K562 (cell line): ENCODE data around the gene HNRNPDL. TPM values are rescaled to one million over a fixed set of nuclear protein-coding genes. Genes with fewer than 3 reads are reported as not detected.

Experiments used
- ATAC-seq: fragments of 200-7000 bp; cut with Tn5 transposase; 3 replicates; pipeline ENCODE4 v1.9.1; 2020; ENCODE audit warnings: moderate library complexity
- BruUV-seq: library from RNA; stranded (reverse); fragments of 400-500 nt; replicated peaks from 2 replicates; lab custom pipeline; 2021; lab: Mats Ljungman, UMichigan
- CTCF ChIA-PET: fragments of 300-600 bp; formaldehyde crosslinking; extraction: SDS; loops from one replicate; lab custom pipeline; 2021; ENCODE audit warnings: low intra/inter-chr PET ratio; lab: Yijun Ruan, JAX
- POLR2A ChIA-PET: fragments of 300-600, 350-650 bp; sonication (Branson Sonifier 250); formaldehyde crosslinking; extraction: SDS; loops from one replicate; lab custom pipeline; 2021; ENCODE audit warnings: antibody characterized with exemption, inconsistent platforms; lab: Yijun Ruan, JAX
- DNase-seq, 4 experiments: peaks; one replicate each; pipeline versions ENCODE4 v3.0.0 to v3.0.0-alpha.2; 2011 to 2018; ENCODE audit warnings: low spot score in 3 of 4, mixed read lengths in 3 of 4; ENCODE audit errors: extremely low read depth in 1 of 4
- FAIRE-seq: peaks from 2 replicates; lab custom pipeline; 2011; peaks lifted over from hg19 to GRCh38; lab: Jason Lieb, UNC
- H2AFZ ChIP-seq: 2 replicates; pipeline ENCODE4 v1.6.0; 2011; ENCODE audit warnings: low read depth, low read length, control low read depth, inconsistent platforms
- H3K27ac ChIP-seq: fragments of 200-600 bp; 3 replicates; pipeline ENCODE4 v1.8.0; 2011; ENCODE audit warnings: low read depth, mild to moderate bottlenecking, control low read depth, inconsistent platforms, low read length, moderate library complexity, mixed read lengths; ENCODE audit errors: extremely low read depth
- H3K27me3 ChIP-seq, 2 experiments: fragments of 300-600 bp in 1 of 2; 2 replicates in 1 of 2; 3 replicates in 1 of 2; pipeline versions ENCODE4 v1.6.0 to v1.8.0; 2011; ENCODE audit warnings: inconsistent platforms in 2 of 2, low read length in 2 of 2, mild to moderate bottlenecking in 1 of 2, mixed read lengths in 1 of 2, moderate library complexity in 1 of 2; ENCODE audit not compliant: control insufficient read depth in 2 of 2, insufficient read depth in 2 of 2
- H3K36me3 ChIP-seq: fragments of 300-600 bp; 3 replicates; pipeline ENCODE4 v1.8.0; 2011; ENCODE audit warnings: mild to moderate bottlenecking, low read length, inconsistent platforms; ENCODE audit not compliant: control insufficient read depth, insufficient read depth
- H3K4me1 ChIP-seq, 2 experiments: fragments of 200-600 bp in 1 of 2; replicated peaks in 1 of 2; 2 replicates in 1 of 2; 3 replicates in 1 of 2; pipeline versions ENCODE4 v1.5.1 to v1.8.0; 2011; ENCODE audit warnings: inconsistent platforms in 2 of 2, low read length in 2 of 2, mild to moderate bottlenecking in 1 of 2, mixed read lengths in 1 of 2, moderate library complexity in 1 of 2; ENCODE audit not compliant: control insufficient read depth in 2 of 2, insufficient read depth in 2 of 2
- H3K4me2 ChIP-seq: 2 replicates; pipeline ENCODE4 v1.6.1; 2011; ENCODE audit warnings: low read length, control low read depth, inconsistent platforms, mixed read lengths; ENCODE audit not compliant: insufficient read depth
- H3K4me3 ChIP-seq: fragments of 200-600 bp; sonication (generic), shearing (Covaris generic); 2 replicates; pipeline ENCODE4 v1.5.1; 2016; ENCODE audit warnings: control low read depth, inconsistent platforms
- H3K79me2 ChIP-seq: fragments of 200-600 bp; 3 replicates; pipeline ENCODE4 v1.8.0; 2011; ENCODE audit warnings: low read length, inconsistent platforms; ENCODE audit not compliant: control insufficient read depth, insufficient read depth
- H3K9ac ChIP-seq, 2 experiments: 2 replicates each; pipeline versions ENCODE4 v1.6.0 to v1.6.1; 2011; ENCODE audit warnings: low read depth in 2 of 2, low read length in 2 of 2, control low read depth in 1 of 2, inconsistent platforms in 1 of 2, mild to moderate bottlenecking in 1 of 2, mixed read lengths in 1 of 2; ENCODE audit not compliant: insufficient read depth in 1 of 2
- H3K9me1 ChIP-seq: one replicate; pipeline ENCODE4 v1.6.0; 2011; ENCODE audit warnings: inconsistent platforms, mild to moderate bottlenecking, low read length, moderate library complexity; ENCODE audit not compliant: control insufficient read depth, insufficient read depth
- H3K9me3 ChIP-seq: replicated peaks from 2 replicates; pipeline ENCODE4 v1.5.1; 2011; ENCODE audit warnings: low read depth, low read length, inconsistent platforms; ENCODE audit not compliant: control insufficient read depth, insufficient read depth
- H4K20me1 ChIP-seq: replicated peaks from 2 replicates; pipeline ENCODE4 v1.6.1; 2011; ENCODE audit warnings: low read length, inconsistent platforms, mixed read lengths; ENCODE audit not compliant: control insufficient read depth, insufficient read depth
- BDP1 ChIP-seq: IDR thresholded peaks from 3 replicates; pipeline ENCODE4 v1.6.1; 2011; ENCODE audit not compliant: insufficient read length, insufficient read depth
- BRCA1 ChIP-seq, 2 experiments: fragments of 450-650 bp in 1 of 2; sonication (generic) in 1 of 2; formaldehyde crosslinking in 1 of 2; IDR thresholded peaks; 2 replicates each; pipeline versions ENCODE4 v1.5.0 to v1.6.1; 2017 to 2020; ENCODE audit warnings: mild to moderate bottlenecking in 1 of 2, missing genetic modification reagents in 1 of 2
- CC2D1A ChIP-seq: fragments of 450-650 bp; IDR thresholded peaks from 2 replicates; pipeline ENCODE4 v1.6.1; 2017; ENCODE audit warnings: mild to moderate bottlenecking
- MYC ChIP-seq, 2 experiments: fragments of 250-450 bp in 1 of 2; sonication (Bioruptor Pico) in 1 of 2; IDR thresholded peaks; 2 replicates each; pipeline versions ENCODE4 v1.5.1 to v1.6.1; 2012 to 2021; ENCODE audit warnings: low read depth in 2 of 2, borderline replicate concordance in 1 of 2, improper control_type of control experiment in 1 of 2, low read length in 1 of 2, mild to moderate bottlenecking in 1 of 2, moderate library complexity in 1 of 2
- POLR2A ChIP-seq: fragments of 450-650 bp; conservative IDR thresholded peaks from 2 replicates; pipeline ENCODE4 v1.6.1; 2016
- POU5F1 ChIP-seq: fragments of 150-350 bp; IDR thresholded peaks from 2 replicates; pipeline ENCODE4 v1.6.1; 2014; ENCODE audit warnings: borderline replicate concordance, low read length, low read depth, mild to moderate bottlenecking; ENCODE audit not compliant: partially characterized antibody
- RBFOX2 ChIP-seq: fragments of 200-400 bp; formaldehyde crosslinking; IDR thresholded peaks from 2 replicates; pipeline ENCODE4 v1.6.1; 2017; ENCODE audit warnings: low read depth, mild to moderate bottlenecking, low read length, moderate library complexity
- RBM22 ChIP-seq: fragments of 200-400 bp; formaldehyde crosslinking; IDR thresholded peaks from 2 replicates; pipeline ENCODE4 v1.6.1; 2018; ENCODE audit warnings: low read length, low read depth; ENCODE audit not compliant: poor library complexity, severe bottlenecking
- TARDBP ChIP-seq: fragments of 450-650 bp; IDR thresholded peaks from 2 replicates; pipeline ENCODE4 v1.6.1; 2016
- WGBS: fragments of 100-300 bp; shearing (Covaris generic); methylation state at CpG from one replicate; pipeline ENCODE4 v1.1.6; 2016; ENCODE audit warnings: low coverage, mixed read lengths; ENCODE audit not compliant: insufficient coverage; ENCODE audit errors: missing lambda C conversion rate; 5-methylcytosine and 5-hydroxymethylcytosine counted together
- in situ Hi-C: fragments of 300-500 bp; cut with MboI; formaldehyde crosslinking; loops from 4 replicates; pipeline ENCODE4 v1.15.0; 2018; ENCODE audit warnings: inconsistent platforms, mixed read lengths
- intact Hi-C: fragments of 100-400 bp; cut with micrococcal nuclease; formaldehyde crosslinking; loops from 2 replicates; pipeline ENCODE4 v1.14.2; 2022
- polyA plus RNA-seq, 8 experiments: library from polyadenylated mRNA; depleted of rRNA in 4 of 8; stranded (reverse) in 5 of 8; unstranded in 3 of 8; fragments of >200 nt; fragmentation: Nextera tagmentation in 2 of 8; fragmentation: Illumina TruSeq in 1 of 8; extraction: Ambion mirVana in 2 of 8; extraction: Trizol in 1 of 8; gene quantifications; 2 replicates each; pipeline versions ENCODE4 v1.2.1 to v1.2.3, GENCODE V29; 2011 to 2014; ENCODE audit warnings: inconsistent platforms in 1 of 8, missing spikeins in 1 of 8
- total RNA-seq, 7 experiments: library from RNA; depleted of rRNA in 6 of 7; stranded (reverse); fragments of >200 nt in 6 of 7; fragmentation: Illumina TruSeq in 2 of 7; extraction: Trizol in 2 of 7; gene quantifications; 2 replicates each; pipeline versions ENCODE4 v1.2.1 to v1.2.3, GENCODE V29; 2011 to 2021; ENCODE audit warnings: low replicate concordance in 1 of 7
- TF ChIP-seq, protein P1 (sequence below): sonication (generic); formaldehyde crosslinking; IDR thresholded peaks from 2 replicates; pipeline ENCODE4 v1.8.1; 2023; ENCODE audit warnings: mild to moderate bottlenecking, missing genetic modification reagents
- TF ChIP-seq, protein P2 (sequence below): fragments of 250-450 bp; sonication (Bioruptor Pico); IDR thresholded peaks from 2 replicates; pipeline ENCODE4 v1.4.0; 2020; ENCODE audit warnings: mild to moderate bottlenecking, moderate library complexity

The HNRNPDL gene
- total and polyA plus RNA-seq, 9 of the 15 experiments (the other 6 are each of a cell fraction or from before 2014, with no cell fraction given), result 243 to 652 (median 351) TPM

DNA sequence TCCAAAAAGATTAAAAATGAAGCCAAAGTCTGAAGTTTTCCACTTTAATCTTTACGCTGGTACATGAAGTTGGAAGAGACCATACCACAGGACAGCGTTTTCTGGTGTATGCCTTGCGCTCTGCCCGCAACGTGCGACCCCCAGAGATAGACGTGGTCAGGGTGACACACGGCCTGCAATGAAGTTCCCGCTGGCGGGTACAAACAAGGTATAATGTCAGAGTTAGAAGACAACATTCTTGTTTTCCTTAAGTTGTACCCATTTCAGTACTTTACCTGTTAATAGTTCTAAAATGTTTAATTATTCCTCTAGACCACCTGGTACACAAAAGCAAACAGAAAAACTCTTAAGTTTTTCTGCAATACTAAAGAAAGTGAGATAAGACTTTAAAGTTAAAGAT is 4.8 kb downstream of the HNRNPDL start:
- WGBS, result 93% methylated on average over 10 of the region's 10 CpGs
- H3K27ac ChIP-seq, result no peak overlapping the region
- in situ Hi-C loops, result loop anchor here (5.0 kb wide), 1 partner anchor 48 kb away; no protein-coding TSS in a partner anchor
- no TSS peak for BruUV-seq
- no peaks in the 10 kb centered on the region for H3K27me3 ChIP-seq
- ATAC-seq, result no peak
- no peak overlapping the region for H2AFZ ChIP-seq
- CTCF ChIA-PET, result no interaction called here
- no peaks in the 10 kb centered on the region for H3K9me1 ChIP-seq
- POLR2A ChIA-PET, result interaction anchor here (1.1 to 2.3 kb wide), 4 partner anchors 15 to 53 kb away, joined by 3 to 10 read pairs (median 6); partner anchors contain the start of gene HNRNPD
- H3K9me3 ChIP-seq, result no peaks in the 10 kb centered on the region
- FAIRE-seq, result no peak
- peaks cover 50% of the 10 kb centered on the region for H3K79me2 ChIP-seq
- H3K9ac ChIP-seq, result no peak overlapping the region
- H3K36me3 ChIP-seq, result peaks cover 54% of the 10 kb centered on the region
- H3K4me3 ChIP-seq, result no peak overlapping the region
- no peak for DNase-seq
- intact Hi-C loops, result no loop called here
- H3K4me1 ChIP-seq, result peaks cover 9 to 10% of the 10 kb centered on the region in 2 experiments; a peak in 3 of 5 replicates
- no peak overlapping the region for H3K4me2 ChIP-seq
- TF ChIP-seq BRCA1 (IDR thresholded peaks at IDR 0.05) (no peak), BRCA1 (CRISPR knock-in tag; IDR thresholded peaks at IDR 0.05) (no peak), RBFOX2 (peak; percentile 53; the same call in 1 of the 2 replicates)
- H4K20me1 ChIP-seq, result peaks cover 38% of the 10 kb centered on the region

DNA sequence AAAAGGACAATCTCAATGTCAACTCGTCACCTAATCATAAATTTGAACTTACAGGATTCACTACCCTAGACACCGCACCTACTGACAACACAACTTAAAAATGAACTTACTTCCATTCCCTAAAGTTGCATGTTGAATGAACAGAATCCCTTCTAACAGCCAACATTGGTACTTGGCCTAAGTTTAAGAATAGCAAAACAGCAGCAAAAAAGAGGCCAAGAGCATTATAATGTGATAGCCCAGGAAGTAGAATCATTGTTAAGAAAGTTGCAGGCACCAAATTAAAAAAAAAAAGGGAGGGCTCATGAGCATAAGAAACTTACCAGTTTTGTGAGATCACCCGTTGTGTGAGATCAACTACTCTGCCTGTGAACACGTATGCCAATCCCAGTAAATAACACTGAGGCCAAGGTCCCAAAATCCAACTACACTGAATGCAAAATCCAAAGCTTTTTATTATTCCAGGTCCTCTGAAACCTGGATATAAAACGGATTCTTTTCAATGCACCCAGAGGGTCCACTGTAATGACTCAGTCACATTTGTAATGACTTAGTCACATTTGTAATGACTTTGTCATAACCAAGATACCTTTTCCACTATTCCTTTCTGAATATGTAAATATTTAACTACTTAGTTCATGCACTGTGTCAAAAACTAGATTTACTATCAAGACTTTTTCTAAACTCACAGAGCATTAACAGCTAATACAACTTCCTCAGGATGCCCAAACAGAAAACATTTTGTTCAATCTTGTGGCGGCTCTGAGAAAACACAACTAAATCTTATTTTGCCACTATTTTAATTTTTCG is 6.8 kb downstream of the HNRNPDL start:
- H3K4me1 ChIP-seq, result peaks cover 2 to 9% of the 10 kb centered on the region in 2 experiments; a peak in 2 of 5 replicates
- FAIRE-seq (no peak), ATAC-seq (peak; percentile 51), DNase-seq (no peak)
- ChIA-PET POLR2A (interaction anchor here (0.6 to 2.9 kb wide), 7 partner anchors 8 to 450 kb away, joined by 3 to 14 read pairs (median 8); partner anchors contain the start of gene HNRNPD), CTCF (no interaction called here)
- H3K9me1 ChIP-seq, result no peaks in the 10 kb centered on the region
- H3K27me3 ChIP-seq, result no peaks in the 10 kb centered on the region
- no peaks in the 10 kb centered on the region for H3K9me3 ChIP-seq
- in situ Hi-C loops (no loop called here), intact Hi-C loops (no loop called here)
- no peak overlapping the region for H3K27ac ChIP-seq
- no peak overlapping the region for H2AFZ ChIP-seq
- no peak overlapping the region for H3K9ac ChIP-seq
- H3K4me2 ChIP-seq, result no peak overlapping the region
- peaks cover 34% of the 10 kb centered on the region for H3K79me2 ChIP-seq
- peaks cover 35% of the 10 kb centered on the region for H4K20me1 ChIP-seq
- BruUV-seq, result no TSS peak
- peaks cover 51% of the 10 kb centered on the region for H3K36me3 ChIP-seq
- WGBS, result 67% methylated on average over 7 of the region's 7 CpGs
- H3K4me3 ChIP-seq, result no peak overlapping the region
- TF ChIP-seq, protein P1, sequence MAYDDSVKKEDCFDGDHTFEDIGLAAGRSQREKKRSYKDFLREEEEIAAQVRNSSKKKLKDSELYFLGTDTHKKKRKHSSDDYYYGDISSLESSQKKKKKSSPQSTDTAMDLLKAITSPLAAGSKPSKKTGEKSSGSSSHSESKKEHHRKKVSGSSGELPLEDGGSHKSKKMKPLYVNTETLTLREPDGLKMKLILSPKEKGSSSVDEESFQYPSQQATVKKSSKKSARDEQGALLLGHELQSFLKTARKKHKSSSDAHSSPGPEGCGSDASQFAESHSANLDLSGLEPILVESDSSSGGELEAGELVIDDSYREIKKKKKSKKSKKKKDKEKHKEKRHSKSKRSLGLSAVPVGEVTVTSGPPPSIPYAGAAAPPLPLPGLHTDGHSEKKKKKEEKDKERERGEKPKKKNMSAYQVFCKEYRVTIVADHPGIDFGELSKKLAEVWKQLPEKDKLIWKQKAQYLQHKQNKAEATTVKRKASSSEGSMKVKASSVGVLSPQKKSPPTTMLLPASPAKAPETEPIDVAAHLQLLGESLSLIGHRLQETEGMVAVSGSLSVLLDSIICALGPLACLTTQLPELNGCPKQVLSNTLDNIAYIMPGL (CRISPR knock-in tag), result no peak
- TF ChIP-seq, protein P2, sequence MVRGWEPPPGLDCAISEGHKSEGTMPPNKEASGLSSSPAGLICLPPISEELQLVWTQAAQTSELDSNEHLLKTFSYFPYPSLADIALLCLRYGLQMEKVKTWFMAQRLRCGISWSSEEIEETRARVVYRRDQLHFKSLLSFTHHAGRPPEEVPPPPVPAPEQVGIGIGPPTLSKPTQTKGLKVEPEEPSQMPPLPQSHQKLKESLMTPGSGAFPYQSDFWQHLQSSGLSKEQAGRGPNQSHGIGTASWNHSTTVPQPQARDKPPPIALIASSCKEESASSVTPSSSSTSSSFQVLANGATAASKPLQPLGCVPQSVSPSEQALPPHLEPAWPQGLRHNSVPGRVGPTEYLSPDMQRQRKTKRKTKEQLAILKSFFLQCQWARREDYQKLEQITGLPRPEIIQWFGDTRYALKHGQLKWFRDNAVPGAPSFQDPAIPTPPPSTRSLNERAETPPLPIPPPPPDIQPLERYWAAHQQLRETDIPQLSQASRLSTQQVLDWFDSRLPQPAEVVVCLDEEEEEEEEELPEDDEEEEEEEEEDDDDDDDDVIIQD (CRISPR knock-in tag), result no peak
- no peak for TF ChIP-seq POU5F1
- TF ChIP-seq BDP1, result no peak
- TF ChIP-seq TARDBP, result no peak
- peak; percentile 83 for TF ChIP-seq POLR2A
- TF ChIP-seq CC2D1A, result no peak
- no peak for TF ChIP-seq MYC (IDR thresholded peaks at IDR 0.05; ENCODE audit: low read depth, low read length)
- TF ChIP-seq MYC (CRISPR knock-in tag; IDR thresholded peaks at IDR 0.05; ENCODE audit: borderline replicate concordance, low read depth), result no peak
- TF ChIP-seq RBM22, result peak; percentile 22
